Effector CD4-positive, alpha-beta T cell (primary cell): ENCODE data around the gene NXN.
"Not testable (repeated sequence)": the region's sequence is repeated elsewhere in the genome, so short reads cannot be mapped to it uniquely, and the experiment has no call there.

ENCODE experiments used
- DNase-seq: peaks from one replicate; pipeline ENCODE4 v3.0.0-alpha.2; 2020

NXN gene

DNA sequence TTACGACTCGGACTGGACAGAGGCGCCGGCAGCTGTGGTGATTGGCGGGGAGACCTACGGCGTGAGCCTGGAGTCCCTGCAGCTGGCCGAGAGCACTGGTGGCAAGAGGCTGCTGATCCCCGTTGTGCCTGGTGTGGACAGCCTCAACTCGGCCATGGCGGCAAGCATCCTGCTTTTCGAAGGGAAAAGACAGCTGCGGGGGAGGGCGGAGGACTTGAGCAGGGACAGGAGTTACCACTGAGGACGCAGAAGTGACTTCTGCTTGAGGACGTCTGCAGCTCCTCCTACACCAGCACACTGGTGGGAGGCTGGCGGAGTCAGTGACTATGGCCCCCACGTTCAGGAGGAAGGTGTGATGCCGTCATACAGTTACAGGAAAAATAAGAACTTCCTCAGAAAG is 187.7 kb downstream of the NXN start:
- DNase-seq = no peak

DNA sequence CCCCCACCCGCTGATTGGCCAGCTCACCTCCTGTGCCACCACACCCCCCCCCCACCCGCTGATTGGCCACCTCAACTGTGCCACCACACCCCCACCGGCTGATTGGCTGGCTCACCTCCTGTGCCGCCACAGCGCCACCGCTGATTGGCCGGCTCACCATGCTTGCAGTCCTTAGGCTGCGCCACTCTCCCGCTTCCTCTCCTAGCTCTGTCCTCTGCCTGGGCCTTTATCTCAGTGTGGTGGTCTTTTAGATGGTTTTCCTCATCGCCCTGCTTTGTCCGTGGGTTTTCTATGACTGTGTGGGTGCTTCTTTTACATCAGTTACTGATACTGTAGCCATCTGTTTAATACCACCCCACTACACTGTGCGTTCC is 188.7 kb downstream of the NXN start:
- not testable (repeated sequence) for DNase-seq

DNA sequence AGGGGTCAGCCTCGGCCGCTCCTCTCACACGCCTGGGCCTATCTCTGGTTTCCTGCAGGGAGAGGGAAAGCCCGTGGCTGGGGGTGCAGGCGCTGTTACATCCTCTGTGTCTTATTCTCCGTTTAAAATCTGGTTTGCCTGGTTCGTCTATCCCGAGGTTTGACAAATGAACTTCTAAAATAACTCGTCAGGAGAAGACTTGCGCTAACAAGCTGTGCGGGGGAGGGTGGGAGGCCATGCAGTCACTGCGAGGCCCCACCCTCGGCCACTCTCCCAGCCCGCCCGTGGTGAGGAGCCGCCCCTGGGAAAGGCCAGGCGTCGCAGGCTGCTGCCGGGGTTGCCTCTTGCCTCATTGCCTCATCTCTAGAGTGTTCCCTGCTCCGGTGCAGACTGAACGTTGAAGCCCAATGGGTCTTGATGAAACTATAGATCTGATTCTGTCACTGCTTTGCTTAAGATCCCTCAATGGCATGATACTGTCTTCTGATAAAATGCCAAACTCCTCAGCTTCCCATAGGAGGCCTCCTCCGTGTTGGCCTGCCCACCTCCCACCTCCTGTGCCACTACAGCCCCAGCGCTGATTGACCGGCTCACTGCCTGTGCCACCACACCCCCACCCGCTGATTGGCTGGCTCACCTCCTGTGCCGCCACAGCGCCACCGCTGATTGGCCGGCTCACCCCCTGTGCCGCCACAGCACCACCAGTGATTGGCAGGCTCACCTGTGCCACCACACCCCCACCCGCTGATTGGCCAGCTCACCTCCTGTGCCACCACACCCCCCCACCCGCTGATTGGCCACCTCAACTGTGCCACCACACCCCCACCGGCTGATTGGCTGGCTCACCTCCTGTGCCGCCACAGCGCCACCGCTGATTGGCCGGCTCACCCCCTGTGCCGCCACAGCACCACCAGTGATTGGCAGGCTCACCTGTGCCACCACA is 189.4 kb downstream of the NXN start:
- DNase-seq = not testable (repeated sequence)

DNA sequence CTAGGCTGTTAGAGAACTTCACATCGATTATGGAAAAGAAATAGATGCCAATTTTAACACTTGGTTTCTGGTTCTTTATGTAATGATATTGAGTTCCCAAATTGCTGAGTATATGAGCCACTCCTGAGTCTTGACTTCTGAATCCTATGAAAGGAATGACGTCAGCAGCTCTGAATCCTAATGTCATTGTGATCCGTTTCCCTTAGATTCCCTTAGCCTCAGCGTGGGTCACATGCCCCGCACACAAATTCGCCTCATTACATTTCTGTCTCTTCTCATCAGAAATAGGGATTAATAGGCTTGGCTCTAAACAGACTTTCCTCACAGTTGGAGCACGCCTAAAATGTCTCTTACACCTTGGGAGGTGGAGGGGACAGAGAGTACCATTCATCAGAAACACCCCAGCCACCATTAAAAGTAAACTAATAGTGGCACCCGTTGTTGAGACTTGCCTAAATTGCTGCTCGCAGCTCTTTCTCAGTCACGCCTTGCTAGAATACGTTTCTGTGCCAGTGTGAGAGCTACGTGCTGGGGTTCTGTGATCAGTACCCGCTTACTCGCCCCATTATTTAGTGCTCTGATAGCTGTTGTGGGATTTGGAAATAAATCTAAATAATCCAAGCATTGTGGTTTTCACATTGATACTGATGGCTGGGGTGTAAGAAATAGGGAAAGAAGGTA is 190.3 kb downstream of the NXN start:
- no peak for DNase-seq

DNA sequence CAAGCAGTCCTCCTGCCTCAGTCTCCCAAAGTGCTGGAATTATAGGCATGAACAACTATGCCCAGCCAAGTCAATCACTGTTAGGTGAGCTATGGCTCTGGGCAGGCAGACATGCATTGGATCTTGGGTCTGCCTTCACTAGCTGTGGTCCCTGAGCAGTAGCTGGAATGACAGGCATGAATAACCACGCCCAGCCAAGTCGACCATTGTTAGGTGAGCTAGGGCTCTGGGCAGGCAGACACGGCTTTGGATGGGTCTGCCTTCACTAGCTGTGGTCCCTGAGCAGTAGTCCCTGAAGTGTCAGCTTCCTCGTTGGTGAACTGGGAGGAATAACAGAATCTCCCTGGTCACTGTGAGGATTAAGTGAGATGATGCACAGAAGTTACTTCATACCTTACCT is 191.0 kb downstream of the NXN start:
- DNase-seq = no peak

DNA sequence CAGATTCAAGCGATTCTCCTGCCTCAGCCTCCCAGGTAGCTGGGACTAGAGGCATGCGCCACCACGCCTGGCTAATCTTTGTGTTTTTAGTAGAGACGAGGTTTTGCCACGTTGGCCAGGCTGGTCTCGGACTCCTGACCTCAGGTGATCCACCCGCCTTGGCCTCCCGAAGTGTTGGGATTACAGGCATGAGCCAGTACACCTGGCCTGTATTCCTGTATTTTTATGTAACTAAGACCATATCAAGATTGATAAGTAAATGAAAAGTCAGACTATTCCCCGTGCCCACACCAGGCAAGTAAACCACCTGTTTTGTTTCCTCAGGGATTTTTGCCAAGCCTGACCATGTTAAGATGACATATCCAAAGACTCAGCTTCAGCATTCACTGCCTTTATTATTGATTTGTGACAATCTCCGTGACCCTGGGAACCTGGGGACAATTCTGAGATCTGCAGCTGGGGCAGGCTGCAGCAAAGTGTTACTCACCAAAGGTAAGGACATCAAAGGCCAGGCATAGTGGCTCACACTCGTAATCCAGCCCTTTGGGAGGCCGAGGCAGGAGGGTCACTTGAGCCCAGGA is 191.8 kb downstream of the NXN start:
- DNase-seq = no peak

DNA sequence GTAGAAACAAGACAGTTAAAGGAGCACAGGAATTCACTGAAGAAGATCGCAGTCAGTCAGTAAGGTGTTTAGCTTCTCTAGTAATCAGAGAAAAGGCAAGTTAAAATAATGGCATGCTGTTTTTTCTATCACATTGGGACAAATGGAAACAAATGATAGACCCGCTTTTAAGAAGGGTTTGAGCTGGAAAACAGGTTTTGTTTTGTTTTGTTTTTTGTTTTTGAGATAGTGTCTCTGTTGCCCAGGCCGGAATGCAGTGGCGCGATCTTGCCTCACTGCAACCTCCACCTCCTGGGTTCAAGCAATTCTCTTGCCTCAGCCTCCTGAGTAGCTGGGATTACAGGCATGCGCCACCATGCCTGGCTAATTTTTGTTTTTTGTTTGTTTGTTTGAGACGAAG is 193.7 kb downstream of the NXN start:
- DNase-seq = not testable (repeated sequence)

DNA sequence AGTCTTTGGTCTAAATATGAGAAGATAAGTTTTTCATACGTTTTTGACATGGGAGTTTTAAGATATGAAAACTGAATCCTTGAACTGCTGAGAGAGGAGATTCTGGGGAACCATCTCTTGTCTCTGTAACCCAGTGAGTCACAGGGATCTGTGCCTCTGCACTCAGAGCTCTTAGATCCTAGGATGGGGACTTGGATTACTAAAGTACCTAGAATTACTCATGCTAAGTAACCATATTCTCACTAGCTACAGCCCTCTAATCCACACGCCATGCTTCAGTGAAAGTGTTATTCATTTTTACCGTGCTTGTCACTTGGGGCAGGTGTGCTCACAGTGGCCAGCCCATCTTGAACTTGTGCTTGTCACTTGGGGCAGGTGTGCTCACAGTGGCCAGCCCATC is 195.4 kb downstream of the NXN start:
- no peak for DNase-seq

DNA sequence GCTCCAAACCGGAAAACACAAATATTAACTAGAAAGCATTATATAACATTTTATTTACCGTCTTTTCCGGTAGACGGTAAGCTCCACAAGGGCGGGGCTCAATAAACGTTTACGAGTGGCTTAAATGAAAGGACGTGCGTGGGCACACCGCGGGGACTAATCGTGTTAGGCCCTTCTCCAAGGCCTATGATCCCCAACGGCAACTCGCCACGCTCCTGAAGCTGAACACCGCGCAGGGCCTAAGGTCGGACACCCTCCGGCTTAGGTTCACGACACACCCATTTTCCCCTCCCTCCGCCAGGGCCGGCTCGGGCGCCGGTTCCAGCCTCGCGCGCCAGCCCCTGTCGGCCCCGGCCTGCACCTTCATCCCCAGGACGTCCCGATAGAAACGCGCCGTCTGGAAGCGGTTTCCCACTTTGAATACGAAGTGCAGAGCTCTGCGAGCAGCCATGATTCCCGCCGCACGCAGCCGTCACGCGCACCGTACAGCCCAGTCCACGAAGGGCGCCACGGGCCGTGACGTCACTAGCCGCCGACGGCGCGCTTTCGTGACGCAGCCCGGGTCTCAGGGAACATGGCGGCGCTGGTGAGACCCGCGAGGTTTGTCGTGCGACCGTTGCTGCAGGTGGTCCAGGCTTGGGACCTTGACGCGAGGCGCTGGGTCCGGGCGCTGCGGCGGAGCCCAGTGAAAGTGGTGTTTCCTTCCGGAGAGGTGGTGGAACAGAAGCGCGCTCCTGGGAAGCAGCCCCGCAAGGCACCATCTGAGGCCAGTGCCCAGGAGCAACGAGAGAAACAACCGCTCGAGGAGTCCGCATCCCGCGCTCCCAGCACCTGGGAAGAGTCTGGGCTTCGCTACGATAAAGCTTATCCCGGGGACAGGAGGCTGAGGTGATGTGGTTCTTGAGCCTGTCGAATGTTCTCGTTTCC is 197.5 kb downstream of the NXN start, which contains the start of the genes GLOD4 and MRM3:
Gene GLOD4 (minus strand): TSS at position 476 of the 927 bp plus-strand sequence. CDS start 25 bp downstream, at position 451.
Gene MRM3 (plus strand): TSS at position 549 of the 927 bp plus-strand sequence. CDS start 26 bp downstream, at position 575.
- peak; percentile 94 for DNase-seq

DNA sequence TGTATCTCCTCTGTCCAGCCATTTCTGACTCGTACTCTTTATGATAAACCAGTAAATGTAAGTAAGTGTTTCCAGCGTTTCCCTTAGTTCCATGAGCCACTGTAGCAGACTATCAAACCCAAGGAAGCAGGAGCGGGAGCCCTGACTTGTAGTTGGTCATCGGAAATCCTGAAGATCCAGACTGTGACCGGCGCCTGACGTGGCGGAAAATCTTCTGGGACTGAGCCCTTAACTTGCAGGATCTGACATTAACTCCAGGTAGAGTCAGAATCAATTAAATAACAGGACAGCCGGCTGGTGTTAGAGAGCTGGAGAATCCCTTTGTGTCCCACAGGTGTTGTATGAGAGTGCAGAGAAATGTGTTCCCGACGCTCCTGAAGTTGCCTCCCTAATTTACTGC is 201.5 kb downstream of the NXN start:
- no peak for DNase-seq

DNA sequence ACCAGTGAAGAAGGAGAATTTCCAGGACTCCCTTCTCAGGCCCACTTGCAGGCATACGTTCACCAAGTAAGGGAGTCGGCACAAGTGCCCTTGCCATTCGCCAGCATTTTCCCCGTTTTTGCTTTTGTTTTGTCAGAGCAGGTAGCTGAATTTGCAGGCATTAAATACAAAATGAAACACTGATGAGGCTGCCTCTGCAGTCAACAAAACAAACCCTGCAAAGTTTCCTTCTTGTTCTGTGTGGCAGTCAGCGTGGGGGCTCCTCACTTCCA is 205.3 kb downstream of the NXN start:
- no peak for DNase-seq

DNA sequence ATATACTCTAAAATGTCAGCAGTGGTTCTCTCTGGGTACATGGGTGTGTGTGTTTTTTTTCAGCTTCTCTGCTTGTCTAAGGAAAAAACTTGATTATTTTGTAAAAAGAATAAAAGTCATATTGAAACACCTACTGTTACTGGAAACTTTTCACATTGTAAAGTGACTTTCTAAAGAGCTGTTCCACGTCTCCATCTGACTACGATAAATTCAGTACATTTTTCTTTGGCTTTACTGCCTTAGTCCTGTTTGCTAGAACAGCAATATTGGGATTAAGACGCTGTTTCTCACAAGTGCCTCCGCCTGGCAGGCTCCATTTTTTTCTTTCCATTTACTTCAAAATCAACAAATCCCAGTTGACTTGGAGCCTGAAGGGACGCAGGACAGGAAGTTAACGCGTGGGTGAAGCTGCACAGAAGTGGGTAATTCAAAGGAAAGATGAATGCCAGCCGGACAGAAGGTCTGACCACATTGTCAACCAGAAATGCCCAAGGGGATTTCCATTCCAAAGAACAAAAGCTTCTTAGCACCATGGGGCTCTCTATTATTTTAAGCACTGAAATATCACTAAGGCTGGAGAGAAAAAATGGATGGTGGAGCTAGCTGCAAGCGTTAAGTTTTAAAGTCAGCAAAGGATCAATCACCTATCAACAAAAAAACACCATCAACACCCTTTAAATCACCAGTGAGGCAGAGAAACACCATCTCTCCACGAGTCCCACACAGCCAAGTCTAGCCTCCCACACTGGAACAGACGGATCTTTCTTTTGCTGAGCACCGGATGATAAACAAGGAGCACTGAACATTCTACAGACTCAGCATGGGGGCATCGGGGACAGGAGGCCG is 205.9 kb downstream of the NXN start:
- DNase-seq = no peak

DNA sequence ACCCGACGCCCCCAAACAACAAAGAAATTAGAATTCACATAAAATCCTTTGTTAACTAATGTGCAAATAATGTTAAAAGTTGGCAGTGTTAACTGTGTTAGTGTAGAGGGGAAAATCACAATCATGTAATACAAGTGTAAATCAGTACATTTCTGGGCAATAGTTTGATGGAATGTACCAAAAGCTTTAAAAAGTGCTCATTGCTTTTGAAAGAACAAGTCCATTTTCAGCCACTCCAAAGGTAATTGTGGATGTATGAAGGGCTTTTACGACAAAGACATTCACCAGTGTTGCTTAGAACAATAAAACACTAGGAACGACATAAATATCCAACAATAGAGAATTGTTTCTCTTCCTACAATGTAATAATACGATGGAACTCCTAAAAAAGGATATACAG is 206.6 kb downstream of the NXN start:
- no peak for DNase-seq

DNA sequence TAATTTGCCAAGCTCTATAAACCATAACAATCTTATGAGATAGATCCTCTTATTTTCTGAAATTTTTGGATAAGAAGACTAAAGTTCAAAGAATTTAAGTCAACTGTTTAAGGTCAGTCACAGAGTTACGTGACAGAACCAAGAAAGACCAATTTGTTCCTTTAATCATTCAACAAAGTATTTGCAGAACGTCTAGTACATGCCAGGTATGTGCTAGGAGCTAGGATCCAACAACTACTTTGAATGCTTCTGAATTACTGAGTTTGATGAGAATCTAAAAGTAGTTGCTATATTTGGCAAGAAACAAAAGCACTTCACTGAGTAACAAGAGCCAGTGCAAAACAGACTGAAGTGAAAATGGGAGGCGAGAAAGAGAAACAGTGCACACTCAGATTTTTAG is 212.5 kb downstream of the NXN start:
- DNase-seq = no peak

DNA sequence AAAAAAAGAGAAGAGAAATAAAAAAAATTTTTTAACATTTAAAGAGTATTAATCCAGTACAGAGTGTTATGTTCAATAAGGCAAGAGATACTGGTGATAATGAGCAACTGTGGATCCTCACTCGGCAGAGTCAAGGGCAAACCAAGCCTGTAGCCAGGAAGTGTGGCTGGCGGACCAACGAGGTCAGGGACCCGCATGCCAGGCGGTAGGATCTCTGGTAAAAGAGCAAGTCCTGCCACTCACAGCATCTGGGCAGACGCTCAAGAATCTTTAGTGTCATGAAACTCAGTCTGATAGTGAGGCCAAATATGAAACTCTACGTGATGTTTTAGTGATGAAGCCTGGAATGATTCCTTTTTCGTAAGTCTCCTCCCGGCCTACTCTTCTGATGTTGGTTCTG is 219.2 kb downstream of the NXN start:
- no peak for DNase-seq

DNA sequence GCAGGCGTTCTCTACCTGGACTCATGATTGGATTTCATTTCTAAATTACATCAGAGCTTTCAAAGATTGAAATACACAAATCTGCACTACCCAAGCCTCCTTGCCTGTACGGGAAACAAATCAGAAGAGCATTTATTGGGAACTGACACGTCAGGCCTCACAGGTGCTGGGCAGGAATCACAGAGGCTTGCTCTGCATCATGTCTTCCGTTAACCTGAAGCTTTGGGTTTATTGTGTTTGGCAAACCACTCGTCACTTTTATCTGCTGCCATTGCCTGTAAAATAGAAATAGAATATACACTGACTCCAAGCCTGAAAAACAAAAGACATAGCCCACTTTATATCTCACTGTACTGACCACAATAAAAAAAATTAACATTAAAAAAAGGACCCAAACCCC is 219.6 kb downstream of the NXN start:
- no peak for DNase-seq

DNA sequence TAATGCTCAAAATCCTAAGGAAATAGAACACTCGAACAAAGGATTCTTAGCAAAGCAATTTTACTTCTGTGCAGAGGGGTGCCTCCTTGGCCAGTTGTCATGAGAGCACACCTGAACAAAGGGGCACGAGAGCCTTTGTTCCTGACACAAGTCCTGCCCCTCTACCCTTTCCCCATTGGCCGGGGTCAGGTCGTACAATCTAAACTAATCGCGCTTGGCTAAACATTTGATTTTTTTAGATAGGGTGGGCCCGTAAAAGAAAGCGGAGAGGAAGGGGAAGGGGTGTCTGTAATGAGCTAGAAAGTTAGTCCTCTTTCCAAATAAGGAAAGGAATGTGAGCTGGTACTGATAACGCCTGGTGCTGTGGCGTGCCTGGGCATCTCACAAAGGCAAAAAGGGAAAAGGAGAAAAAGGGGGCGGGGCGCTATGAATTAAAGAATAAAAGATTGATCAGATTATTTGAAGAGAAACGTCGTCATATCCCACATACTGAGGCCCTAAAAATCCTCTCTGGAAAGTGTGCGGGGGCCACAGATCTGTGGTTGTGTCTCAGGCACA is 223.5 kb downstream of the NXN start:
- DNase-seq = not testable (repeated sequence)

DNA sequence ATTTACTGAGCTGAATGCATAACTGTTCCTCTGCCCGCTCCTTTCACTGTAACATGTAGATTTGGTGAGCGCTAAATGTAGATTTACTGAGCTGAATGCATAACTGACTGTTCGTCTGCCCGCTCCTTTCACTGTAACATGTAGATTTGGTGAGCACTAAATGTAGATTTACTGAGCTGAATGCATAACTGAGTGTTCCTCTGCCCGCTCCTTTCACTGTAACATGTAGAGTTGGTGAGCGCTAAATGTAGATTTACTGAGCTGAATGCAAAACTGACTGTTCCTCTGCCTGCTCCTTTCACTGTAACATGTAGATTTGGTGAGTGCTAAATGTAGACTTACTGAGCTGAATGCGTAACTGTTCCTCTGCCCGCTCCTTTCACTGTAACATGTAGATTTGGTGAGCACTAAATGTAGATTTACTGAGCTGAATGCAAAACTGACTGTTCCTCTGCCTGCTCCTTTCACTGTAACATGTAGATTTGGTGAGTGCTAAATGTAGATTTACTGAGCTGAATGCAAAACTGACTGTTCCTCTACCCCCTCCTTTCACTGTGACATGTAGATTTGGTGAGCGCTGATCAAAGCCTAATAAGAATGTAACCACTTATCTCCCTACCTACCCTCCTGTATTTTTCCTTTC is 224.1 kb downstream of the NXN start:
- DNase-seq = not testable (repeated sequence)

DNA sequence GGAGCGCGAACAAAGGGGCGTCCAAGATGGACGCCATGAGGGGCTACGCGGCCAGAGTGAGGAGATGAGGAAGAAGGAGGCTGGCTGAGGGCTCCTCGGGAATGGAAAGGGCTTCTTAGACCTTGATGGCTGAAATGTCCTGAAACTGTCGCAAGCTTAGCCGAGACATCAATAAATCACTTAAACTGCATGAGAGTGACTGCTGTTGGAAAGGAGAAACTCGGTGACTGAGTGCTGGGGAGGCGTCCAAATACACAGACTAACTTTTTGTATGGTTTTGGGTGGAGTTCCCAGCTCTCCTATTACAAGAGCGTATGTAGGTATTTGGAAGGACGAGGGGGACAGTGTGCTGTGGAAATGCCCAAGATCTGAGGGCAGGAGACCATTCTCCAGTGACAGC is 226.2 kb downstream of the NXN start:
- no peak for DNase-seq

DNA sequence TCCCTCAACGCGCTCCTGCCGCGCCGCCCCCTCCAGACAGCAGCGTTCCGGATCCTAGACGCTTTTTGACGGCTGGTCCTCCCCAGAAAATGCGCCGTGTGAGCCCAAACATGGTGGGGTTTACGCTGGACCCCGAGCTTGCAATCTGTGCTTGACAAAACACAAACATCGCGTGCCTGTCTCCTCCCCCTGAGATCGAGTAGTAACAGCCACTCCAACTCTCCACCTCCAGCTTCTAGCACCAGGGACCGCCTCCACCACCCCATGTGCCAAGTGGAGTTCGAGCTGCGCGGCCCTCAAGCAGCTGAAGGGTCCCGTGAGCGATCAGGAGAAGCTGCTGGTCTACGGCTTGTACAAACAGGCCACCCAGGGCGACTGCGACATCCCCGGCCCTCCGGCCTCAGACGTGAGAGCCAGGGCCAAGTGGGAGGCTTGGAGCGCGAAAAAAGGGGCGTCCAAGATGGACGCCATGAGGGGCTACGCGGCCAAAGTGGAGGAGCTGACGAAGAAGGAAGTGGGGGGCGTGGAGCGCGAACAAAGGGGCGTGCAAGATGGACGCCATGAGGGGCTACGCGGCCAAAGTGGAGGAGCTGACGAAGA is 226.9 kb downstream of the NXN start:
- no peak for DNase-seq
